ENCODE measurements around the gene SLC4A11.
"Not testable (repeated sequence)": the region's sequence is repeated elsewhere in the genome, so short reads cannot be mapped to it uniquely, and the experiment has no call there.

The SLC4A11 gene

DNA sequence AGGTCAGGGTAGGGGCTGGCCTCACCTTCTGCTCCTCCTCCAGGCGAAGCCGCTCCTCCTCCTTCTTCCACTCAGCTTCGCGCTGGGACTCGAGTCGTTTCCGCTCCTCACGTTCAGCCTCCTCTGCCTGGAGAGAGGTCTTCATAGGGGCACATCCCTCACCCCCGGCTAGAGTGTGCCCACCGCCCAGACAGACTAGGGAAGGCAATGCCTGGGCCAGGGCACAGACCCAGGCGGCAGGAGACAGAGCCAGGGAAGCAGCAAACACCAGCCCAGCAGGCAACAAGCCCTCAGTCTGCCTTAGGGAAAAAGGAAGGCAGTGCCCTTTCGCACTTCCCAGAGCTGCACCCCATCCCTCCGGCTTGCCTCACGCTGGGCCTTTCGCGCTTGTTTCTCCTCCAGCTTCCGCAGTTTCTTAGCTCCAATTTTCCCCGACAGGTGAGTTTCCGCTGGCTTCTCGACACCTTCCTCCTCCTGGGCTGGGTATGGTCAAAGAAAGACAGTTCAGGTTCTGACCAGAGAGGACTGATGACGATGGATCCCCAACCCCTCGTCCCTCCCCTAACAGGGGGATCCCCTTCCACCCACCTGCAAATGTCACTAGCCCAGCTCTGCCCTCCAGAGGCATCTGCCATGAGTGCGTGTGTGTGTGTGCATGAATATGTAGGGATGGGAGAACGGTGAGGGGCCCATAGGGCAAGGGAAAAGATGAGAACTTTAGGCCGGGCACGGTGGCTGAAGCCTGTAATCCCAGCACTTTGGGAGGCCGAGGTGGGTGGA, 38.8 kb downstream of the SLC4A11 start:
- no peak for DNase-seq

DNA sequence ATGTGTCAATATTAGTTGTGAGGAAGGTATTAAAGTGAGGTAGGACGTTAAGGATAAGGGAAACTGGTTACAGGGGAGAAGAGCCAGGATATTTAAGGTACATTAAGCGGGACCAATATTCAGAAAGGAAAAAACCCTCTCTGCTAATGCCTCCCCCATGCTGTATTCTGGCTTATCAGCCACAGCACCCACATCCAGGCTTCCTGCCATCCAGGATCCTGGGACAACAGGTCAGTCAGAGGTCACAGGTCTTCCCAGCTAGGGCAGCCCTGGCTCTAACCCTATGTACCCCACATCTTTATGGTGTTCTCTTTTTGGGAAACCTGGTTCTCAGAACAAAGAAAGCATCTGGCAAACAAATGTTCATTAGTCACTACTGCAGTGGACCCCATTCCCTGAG, 39.8 kb downstream of the SLC4A11 start:
- DNase-seq: no peak

DNA sequence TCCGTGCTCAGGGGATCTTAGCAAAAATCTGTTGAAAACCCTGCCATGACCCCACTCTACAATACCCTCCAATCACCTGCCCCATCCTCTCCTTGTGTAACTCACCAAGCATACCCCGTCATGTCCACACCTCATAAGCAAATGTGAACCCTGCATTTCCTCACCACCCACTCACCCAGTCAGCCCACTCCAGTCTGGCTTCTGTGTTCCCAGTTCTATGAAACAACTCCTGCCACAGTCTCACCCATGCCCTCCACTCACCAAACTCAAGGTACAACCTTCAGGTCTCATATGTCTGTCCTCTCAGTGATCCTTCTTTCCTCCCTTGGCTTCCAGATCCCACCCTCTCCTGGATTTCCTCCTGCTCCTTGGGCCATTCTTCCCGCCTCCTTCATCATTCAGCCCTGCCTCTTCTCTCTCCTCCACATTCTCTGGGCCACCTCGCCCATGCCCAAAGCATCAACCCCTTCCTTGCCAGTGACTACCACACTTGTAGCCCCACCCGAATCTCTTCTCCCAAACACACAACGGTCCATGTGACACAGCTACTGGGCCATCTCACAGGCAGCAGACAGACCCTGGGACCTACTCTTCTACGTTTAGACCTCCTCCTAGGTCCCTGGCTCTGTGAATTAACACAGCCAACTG, 43.3 kb downstream of the SLC4A11 start:
- DNase-seq: no peak

DNA sequence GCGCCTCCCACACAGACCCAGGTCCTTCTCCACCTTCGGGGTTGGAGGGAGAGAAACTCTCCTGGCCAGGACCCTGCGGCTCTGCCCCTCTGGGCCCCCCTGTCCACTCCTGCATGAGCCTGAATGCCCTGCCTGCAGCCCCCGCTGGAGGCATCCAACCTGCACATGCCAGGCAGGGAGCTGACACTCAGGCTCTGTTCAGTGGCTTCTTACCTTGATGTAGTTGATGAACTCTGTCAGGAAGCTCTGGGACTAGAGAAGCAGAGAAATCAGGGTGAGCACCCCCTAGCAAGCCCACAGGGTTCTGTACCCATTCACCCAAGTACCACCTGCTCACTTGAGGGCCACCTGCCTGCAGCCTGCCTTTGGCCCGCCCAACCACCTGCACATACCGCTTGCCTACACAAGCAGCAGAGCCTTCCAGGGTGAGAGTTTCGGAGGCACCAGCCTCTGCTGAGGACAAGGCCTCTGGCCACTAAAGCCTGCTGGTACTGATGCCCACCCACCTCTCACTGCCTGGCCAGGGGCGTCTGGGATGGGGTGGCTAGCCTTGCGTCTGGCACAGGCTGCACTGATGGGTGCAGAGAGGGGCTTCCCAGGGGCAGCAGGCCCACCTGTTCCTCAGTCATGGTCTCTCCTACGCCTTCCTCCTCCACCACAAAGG, 44.2 kb downstream of the SLC4A11 start:
- no peak for DNase-seq

DNA sequence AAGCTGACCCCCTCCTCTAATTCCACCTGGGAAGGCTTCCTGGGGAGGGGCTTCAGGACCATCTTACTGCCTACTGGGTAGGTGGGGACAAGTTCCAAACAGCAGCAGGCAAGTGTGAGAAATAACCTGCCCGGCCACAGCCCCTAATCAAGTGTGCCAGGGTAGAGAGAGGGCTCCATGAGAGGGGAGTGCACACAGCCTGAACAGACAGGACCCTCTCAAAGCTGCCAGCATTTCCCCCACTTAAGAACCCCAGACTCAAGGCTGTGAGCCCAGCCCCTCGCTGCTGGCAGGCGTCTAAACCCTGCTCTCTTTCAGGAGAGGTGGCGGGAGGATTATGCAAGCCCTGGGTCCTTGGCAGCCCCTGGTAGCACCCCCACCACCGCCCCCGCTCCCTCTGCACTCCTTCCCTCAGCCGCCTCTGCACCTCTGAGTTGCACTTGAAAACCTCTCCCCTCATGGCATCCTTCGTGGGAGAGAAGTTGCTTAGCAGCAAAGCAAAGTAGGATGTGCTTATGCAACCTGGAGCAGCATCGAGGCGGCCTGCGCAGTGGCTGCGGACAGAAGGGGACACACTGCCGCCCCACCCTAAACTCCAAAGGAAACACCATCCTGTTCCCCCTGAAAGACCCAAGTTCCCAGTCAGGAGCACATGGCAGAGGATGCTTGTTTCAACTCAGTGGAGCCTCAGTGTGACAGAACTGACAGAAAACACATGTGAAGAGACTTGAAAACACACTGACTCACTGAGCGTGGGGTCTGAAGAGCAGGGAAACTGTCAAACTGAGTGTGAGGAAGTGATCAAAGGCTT, 45.0 kb downstream of the SLC4A11 start:
- DNase-seq: peak; percentile 34

DNA sequence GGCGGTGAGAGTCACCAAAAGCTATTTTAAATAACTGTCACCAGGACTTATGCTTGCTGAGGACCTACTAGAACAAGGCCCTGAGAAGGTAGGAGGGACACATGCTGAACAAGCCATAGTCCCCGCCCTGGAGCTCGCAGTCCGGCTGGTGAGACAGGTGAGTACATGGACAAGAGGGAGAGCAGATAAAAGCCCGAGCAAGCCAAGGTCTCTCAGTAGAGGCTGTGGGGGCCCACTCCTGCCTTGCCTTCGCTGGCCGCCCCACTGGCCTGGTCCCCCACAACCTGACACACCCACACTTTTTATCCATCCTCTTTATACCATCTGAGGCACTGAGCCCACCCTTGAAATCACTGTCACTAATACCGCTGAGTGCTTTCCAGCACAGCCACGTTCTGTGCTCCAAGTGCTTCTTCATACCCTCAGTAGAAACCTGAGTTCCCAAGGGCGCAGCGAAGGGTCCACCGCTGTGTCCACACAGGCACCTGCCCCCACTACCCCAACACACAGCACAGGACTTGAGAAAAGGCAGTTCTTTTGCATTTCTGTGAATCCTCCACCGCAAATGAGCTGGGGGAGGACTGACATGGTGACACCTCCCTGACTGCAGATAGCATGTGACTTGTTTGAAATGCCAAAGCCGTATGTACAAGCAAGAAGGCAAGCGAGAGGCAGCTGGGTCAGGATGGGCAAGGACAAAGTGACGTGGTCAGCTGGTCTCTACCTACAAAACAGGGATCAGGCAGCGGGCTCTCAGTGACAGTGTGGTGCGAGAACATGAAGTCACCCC, 46.6 kb downstream of the SLC4A11 start:
- DNase-seq: no peak

DNA sequence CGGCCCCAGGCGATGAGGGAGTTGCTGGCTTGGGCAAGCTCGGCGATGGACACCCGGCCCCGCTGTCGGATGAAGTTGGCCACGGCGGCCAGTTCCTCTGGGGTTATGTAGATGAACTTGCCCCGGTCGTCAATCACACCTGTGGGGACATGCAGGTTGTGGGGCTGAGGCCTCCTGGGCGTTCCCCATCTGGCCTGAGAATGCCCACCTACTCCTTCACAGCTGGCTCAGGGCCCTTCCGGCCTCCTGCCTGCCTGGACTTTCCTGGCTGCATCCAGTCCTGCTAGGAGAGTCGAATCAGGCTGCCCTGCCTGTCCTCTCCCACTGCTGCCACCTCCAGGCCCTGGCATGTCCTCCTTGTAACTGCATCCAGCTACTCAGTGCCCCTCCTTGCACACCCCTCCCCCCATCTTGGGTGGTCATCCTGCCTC, 48.3 kb downstream of the SLC4A11 start:
- DNase-seq: no peak

DNA sequence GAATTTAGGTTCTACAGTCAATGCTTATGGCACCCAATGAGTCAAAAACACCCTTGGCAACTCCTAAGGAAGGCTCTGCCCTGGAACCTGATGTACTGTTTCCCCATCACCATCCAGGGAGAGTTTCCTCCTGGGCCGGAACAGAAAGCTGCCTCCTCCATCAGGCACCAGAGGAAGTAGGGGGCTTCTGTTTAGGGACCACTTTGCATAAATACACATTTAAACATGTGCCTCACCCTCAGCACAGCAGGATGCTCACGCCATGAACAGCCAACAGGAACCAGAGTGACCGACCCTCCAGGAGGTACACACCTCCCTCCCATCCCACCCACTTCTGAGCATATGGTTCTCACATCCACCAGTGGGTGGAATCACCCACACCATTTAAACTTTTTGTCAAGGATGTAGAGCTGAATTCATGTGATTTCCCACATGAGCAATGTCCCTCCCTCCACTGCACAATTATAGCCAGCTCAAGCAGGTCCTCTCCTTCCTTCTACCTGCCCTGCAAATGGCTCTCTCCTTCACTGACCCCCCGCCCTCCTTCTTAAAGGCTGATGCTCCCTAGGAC, 49.3 kb downstream of the SLC4A11 start:
- no peak for DNase-seq

DNA sequence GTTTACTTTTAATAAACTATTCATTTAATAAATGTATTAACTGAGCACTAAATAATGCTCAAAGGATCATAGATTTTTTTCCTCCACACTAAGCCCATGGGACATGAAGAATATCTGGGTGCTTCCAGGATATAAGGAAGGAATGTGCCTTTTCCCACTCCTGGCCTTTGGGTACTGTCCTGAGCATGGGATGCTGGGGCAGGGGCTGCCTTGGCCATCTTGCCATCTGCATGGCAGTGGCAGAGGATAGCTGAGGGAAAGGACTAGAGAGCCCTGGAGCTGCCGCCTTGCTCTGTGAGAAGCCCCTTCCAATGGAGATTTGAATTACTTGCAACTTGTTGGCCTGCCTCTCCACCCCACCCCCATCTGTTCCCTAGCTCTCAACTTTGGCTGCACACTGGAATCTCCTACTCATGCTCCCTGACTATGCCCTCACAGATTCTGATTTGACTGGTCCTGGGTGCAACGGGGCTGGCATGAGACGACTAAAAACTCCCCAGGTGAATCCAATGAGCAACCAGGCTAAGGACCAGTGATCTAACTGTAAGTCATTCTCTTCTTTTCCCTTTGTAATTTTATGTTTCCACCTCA, 50.1 kb downstream of the SLC4A11 start:
- DNase-seq: no peak

DNA sequence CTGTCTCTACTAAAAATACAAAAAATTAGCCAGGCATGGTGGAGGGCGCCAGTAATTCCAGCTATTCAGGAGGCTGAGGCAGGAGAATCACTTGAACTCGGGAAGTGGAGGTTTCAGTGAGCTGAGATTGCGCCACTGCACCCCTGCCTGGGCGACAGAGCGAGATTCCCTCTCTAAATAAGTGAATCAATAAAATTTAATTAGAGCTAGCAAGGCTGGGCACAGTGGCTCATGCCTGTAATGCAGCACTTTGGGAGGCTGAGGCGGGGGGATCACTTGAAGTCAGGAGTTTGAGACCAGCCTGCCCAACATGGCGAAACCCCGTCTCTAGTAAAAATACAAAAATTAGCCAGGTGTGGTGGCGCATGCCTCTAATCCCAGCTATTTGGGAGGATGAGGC, 51.1 kb downstream of the SLC4A11 start:
- not testable (repeated sequence) for DNase-seq

DNA sequence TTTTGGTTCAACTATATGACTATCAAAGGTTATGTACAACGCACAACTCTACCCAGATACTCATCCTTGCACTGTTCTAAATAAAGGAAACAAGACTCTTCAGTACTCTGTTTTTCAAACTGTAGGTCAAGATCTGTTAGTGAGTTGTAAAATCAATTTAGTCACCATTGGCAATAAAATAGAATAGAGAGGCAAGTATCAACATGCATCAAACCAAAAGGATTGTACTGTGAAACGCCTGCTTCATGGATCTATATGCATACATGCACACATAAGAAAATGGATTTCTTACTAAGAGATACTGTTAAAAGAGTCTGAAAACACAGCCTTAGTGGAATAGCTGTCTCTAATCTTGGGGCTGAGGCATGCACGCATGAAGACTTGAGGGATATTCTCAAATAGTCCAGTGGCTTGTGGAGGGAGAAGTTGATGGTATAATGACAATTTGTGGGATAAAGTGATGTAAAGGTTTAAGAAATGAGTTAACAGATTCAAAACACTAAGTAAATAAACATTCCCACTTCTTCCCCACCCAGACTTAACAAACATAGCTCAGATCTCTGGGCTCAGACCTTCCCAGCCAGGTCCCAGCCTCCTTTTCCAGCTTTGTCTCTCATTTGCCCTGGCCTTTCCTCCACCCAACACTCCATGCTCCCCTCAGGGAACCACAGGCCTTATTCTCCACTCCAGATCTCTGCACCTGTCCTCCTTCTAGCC, 54.9 kb downstream of the SLC4A11 start:
- DNase-seq: no peak

DNA sequence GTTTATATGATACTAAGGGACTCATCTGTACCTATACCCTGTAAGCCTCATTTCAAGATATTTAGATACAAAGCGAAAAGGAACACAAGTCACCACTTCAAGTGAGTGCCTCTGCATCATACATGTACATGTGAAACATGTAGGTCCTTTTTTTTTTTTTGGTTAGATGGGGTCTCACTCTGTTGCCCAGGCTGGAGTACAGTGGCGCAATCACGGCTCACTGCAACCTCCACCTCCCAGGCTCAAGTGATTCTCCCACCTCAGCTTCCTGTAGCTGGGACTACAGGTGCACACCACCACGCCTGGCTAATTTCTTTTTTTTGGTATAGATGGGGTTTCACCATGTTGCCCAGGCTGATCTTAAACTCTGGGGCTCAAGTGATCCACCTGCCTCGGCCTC, 56.6 kb downstream of the SLC4A11 start:
- DNase-seq: not testable (repeated sequence)

DNA sequence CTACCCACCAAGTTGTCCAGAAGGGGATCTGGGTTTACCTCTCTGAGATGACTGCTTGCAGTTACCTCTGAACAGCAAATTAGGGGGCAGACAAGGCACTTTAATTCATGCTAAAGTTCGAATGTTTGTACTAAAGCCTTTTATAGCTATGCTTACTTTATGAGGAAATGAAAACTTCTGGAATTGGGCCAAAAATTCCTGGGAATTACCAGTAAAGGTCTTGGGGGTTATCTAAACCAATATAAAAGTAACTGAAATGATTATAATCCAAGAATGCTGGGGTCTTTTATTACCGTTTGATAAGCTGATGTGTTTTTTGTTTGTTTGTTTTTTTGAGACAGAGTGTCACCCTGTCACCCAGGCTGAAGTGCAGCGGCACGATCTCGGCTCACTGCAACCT, 57.7 kb downstream of the SLC4A11 start:
- DNase-seq: no peak

DNA sequence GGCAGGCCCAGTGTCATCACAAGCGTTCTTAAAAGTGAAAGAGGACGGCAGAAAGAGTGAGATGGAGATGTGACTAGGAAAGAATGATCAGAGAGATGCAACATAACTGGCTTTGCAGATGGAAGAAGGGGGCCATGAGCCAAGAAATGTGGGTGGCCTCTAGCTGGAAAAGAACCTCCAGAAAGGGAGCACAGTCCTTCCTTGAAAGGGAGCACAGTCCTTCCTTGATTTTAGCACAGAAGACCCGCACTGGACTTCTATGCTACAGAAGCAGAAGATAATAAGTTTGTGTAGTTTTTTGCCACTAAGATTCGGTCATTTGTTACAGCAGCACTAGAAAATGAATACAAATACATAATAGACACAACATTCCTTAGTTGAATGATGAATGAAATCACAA, 58.7 kb downstream of the SLC4A11 start:
- DNase-seq: no peak

DNA sequence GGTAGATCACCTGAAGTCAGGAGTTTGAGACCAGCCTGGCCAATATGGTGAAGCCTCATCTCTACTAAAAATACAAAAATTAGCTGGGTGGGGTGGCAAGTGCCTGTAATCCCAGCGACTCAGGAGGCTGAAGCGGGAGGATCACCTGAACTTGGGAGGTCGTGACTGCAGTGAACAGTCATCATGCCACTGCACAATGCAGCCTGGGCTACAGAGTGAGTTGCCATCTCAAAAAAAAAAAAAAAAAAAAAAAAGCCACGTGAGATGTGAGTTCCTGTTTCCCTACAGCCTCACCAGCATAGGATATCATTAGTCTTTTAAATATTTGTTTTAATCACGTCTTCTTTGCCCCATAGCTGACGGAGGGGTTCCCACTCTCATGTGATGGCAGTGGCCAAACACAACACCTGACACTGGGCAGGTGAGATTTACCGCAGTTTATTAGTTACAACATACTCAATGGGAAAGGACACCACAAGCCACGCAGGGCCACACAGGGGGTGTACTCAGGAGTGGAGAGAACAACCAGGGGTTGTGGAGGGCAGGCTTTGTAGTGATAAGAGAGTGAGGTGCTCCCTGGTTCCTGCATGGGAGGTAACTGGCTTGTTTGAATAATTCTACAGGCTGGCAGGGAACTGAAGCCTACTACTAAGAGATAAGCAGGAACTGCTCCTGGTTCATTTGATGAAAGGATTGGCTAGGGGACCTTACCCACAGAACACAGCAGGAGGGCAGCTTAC, 61.1 kb downstream of the SLC4A11 start:
- no peak for DNase-seq

Data from activated CD4-positive, alpha-beta T cell treated with anti-CD3 and anti-CD28 coated beads for 48 hours (primary cell).